ENCODE measurements around the gene ATP5F1E. TPM values are rescaled to one million over a fixed set of nuclear protein-coding genes. Genes with fewer than 3 reads are reported as not detected.

Gene ATP5F1E
- total RNA-seq: 21.0 and 27.6 TPM in 2 replicates

DNA sequence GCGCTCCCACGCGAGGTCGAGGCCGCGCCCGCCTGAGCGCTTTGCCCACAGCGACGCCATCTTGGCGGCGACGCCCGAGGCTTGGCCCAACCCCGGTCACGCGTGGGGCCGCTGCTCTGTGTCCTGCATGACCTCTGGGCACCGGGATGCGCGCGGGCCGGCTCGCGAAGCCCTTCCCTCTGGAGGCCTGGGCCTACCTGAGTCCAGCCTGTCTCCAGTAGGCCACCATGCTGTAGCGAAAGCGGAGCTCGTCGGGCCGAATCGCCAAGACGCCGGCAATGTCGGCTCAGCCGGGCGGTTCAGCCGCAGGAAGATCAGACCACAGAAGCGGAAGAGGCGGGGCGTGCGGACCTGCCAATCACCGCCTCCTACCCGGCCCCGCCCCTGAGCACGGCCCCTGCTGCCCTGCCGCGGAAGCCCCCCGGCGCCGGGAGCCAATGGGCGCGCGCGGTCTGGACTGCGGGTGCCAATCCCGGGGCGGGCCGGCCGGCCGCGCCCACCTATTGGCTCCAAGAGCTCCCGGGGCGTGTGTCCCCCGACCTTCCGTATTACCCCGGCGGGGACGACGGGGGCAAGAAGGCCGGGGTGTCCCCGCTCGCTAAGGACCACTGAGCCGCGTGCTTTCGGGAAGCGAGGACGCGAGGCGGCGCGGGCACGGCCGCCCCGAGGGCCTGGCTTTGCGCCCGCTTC is at the start of gene ATP5F1E:
Gene ATP5F1E (minus strand): TSS at position 313 of the 690 bp plus-strand sequence. CDS start 84 bp downstream, at position 229.

DNA sequence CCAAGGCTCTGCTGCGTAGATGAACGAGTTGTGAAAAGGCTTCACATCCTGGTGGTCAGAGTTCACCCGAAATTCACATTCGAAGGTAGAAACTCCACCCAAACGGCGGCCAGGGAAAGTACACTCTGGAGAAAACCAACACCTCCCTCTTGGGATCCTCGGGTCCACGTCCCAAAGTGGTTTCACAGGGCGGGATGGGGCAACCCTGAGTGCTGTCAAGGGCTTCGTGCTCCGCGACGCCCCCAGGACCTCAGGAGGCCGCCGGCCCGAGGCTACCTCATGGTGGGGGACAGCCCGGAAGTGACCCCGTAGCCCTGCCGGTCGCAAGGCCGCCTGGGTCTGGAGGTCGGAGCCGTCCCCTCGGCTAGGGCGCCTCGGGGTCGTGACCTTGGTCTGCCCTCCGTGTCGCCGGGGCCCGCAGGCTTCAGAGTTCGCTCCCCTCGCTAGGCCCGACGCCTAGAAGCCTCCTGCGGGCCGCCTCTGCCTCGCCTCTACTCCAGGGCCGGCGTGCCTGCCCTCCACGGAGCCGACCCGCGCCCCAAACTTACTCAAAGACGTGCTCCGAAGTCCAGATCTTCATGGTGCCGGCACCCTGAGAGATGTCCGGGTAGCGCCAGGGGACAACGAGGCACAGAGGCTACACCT is 10.1 kb upstream of the ATP5F1E start, which contains the start of gene PRELID3B:
Gene PRELID3B (minus strand): TSS at position 636 of the 645 bp plus-strand sequence. CDS start 56 bp downstream, at position 580.

DNA sequence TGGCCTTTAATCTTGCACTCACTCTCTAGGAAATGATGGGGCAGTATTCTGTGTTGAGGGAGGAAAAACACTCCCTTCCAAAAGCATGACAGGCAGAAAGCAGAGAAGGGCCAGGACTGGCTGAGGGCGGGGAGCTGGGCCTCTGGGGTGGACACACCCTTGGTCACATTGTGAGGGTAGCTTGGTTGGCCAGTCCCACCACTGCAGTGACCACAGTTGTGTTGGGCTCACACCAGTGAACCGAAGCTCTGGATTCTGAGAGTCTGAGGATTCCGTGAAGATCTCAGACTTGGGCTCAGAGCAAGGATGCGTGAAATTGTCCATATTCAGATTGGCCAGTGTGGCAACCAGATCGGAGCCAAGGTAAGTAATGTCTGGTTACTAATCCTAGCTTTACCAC is 12.9 kb downstream of the ATP5F1E start, which contains the start of gene TUBB1:
Gene TUBB1 (plus strand): TSS at position 213 of the 400 bp plus-strand sequence. CDS start 94 bp downstream, at position 307.

DNA sequence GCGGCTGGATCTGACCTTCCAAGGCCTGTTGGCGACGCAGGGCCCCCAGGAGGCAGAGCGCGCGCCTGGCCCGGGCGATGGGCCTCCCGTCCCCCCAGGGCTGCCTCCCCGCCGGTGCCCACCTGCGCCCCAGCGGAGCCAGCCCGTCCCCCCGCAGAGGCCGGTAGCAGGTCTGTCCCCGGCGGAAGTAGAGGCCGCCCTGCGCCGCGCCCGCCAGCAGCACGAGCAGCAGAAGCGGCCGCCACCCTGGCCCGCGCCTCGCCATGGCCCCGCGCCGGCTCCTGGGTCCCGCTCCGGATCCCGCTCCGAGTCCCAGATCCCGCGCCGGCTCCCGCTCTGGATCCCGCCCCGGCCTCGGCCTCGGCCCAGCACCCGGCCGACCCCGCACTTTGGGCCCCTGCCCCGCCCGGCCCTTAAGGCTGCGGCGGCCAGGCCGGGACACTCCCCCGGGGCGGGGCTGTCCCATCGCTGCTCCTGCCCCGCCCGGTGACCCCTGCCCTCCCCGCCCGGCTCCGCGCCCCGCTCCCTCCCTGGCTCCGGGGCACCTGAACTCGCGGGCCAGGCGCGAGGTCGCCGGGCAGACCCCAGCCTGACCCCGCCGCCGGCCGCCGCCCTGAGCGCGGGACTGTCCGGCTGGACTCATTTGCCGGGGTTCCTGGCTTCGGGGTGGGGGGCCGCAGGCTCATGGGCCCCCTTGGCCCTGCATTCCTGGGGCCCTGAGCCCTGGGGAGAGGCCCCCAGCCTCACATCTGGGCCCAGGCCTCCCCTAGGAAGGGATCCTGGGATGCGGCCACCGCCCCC is 25.1 kb downstream of the ATP5F1E start, which contains the start of gene CTSZ:
Gene CTSZ (minus strand): TSS at position 391 of the 801 bp plus-strand sequence. CDS start 126 bp downstream, at position 265.

DNA sequence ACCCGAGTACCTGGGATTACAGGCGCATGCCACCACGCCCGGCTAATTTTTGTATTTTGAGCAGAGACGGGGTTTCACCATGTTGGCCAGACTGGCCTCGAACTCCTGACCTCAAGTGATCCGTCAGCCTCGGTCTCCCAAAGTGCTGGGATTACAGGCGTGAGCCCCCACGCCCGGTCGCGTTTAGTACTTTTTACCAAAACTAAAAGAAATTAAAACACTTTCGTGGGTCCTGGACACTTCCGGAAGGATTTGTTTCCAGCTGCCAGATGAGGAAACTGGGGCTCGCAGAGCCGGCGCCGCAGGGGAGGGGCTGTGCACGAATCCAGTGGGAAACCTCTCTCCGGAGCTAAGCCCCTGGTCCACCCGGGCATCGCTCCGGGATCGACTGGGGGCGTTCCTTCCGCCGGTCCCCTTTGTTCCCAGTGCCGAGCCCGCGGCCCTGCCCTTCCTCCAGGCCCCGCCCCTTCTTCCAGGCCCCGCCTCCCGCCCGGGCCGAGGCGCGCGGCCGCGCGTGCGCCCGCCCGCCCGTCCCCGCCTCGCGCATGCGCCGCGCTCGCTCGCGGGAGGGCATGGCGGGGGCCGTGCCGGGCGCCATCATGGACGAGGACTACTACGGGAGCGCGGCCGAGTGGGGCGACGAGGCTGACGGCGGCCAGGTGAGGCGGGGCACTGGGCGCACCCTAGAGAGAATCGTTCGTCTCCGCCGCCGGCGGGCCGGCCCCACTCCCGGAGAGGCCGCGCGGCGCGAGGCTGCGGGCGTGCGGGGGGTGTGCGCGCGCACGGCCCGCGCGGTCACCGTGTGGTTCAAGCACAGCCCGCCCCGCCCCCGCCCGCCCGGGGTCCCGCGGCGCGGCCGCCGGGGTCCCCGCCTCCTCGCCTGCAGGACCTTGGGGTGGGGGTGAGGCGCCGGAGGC is 51.2 kb downstream of the ATP5F1E start, which contains the start of gene NELFCD:
Gene NELFCD (plus strand): TSS at position 546 of the 917 bp plus-strand sequence. CDS start 54 bp downstream, at position 600.

Other genes with a start within 250 kb of the ATP5F1E start
- gene GNAS-AS1, start 181.4 kb downstream of the ATP5F1E start, total RNA-seq: 0.72 and 1.2 TPM in 2 replicates
- gene GNAS, start 179.6 kb downstream of the ATP5F1E start, total RNA-seq: 571 and 741 TPM in 2 replicates
- 46.8 and 58.9 TPM in 2 replicates for gene NELFCD, start 51.1 kb downstream of the ATP5F1E start, total RNA-seq
- gene CTSZ, start 25.1 kb downstream of the ATP5F1E start, total RNA-seq: 379 and 406 TPM in 2 replicates
- 0.03 TPM in 1 of 2 replicates, not detected in the other for gene TUBB1, start 12.9 kb downstream of the ATP5F1E start, total RNA-seq
- gene PRELID3B, start 10.5 kb upstream of the ATP5F1E start, total RNA-seq: 66.5 and 71.0 TPM in 2 replicates
- gene ZNF831, start 131.5 kb upstream of the ATP5F1E start, total RNA-seq: not detected in 2 replicates